ENCODE data around the gene MMP14.
"Not testable (repeated sequence)": the region's sequence is repeated elsewhere in the genome, so short reads cannot be mapped to it uniquely, and the experiment has no call there.

Gene MMP14

DNA sequence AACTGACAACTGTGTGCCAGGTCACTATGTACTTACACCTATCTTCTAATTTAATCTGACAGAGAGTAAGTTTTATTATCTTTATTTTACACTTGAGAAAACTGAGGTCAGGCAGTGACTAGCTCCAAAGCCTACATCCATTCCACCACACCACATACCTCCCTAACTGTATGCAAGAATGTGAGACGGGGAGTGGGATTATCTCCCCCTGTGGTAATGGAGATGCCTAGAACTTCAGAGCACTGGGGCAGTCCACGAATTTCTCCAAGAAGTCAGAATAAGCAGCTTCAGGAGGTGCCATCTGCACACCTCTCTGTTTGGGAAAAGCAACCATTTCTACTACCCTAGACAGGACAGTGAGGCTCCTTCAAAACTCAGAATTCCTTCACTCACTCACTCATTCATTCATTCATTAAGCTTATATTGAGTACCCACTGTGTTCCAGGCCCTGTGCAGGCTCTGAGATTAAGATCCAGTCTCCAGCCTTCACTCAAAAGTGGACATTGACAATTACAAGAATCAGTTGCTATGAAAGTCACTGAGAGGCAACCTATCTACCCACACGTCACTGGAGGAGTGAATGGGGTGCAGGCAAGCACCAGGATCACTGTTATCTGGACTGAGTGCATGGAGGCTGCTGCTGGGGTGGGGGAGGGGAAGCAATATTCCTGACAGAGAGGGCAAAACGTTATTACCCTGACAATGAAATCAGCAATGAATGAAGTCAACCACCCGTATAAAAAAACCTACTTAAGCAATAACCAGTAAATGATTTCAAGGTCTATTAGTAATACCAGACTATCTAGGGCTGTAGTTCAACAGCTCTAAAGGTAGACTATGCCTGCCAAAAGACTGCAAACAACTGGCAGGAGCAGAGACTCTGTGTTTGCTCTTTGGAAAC is 39.1 kb upstream of the MMP14 start:
- no peak overlapping the region; a peak in 1 of 20 replicates for H3K4me3 ChIP-seq
- H3K4me2 ChIP-seq = peak overlapping the region in 7 of 11 experiments; percentile 64 to 90 (median 86); a peak in 12 of 22 replicates
- peak overlapping the region in 5 of 11 experiments; percentile 26 to 80 (median 57); a peak in 4 of 22 replicates for H3K27ac ChIP-seq
- peaks cover 0 to 25% (median 0%) of the 10 kb centered on the region in 11 experiments; a peak in 2 of 22 replicates for H4K20me1 ChIP-seq
- peaks cover 0 to 59% (median 0%) of the 10 kb centered on the region in 11 experiments; a peak in 10 of 22 replicates for H3K36me3 ChIP-seq
- H3K4me1 ChIP-seq = peaks cover 0 to 97% (median 47%) of the 10 kb centered on the region in 10 experiments; a peak in 15 of 20 replicates
- TF ChIP-seq Cebpa-rat (IDR thresholded peaks at IDR 0.05) = no peak
- H3K9me3 ChIP-seq (replicated peaks in 1 of 11) = peaks cover 0 to 21% (median 8%) of the 10 kb centered on the region in 11 experiments; a peak in 15 of 22 replicates
- H3K9ac ChIP-seq = no peak overlapping the region
- no peaks in the 10 kb centered on the region for H3K27me3 ChIP-seq

DNA sequence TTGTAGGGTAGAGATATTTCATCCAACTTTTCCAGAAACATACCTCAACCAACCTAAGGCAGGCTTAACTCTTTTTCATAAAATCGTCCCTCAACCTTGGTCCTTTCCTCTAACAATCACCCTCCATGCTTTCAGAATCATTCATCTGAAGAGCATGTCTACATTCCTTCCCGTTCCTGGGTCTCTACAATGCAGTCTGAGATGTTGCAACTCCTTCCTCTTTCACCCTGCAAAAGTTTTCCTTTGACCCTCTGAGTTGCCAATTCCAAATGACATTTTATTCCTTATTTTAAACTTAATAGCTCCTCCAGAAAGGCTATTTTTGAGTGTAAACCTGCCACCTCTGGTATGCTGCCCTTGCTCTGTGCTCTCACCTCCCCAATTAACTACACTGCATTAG is 37.9 kb upstream of the MMP14 start:
- Histone ChIP-seq H3K27me3 (no peaks in the 10 kb centered on the region), H3K27ac (peak overlapping the region in 7 of 11 experiments; percentile 33 to 80 (median 57); a peak in 14 of 22 replicates), H3K4me3 (peak overlapping the region in 3 of 10 experiments; percentile 6 to 39 (median 27); a peak in 2 of 20 replicates), H4K20me1 (peaks cover 0 to 29% (median 0%) of the 10 kb centered on the region in 11 experiments; a peak in 5 of 22 replicates), H3K9ac (peak overlapping the region in 4 of 11 experiments; percentile 22 to 45 (median 32); a peak in 6 of 22 replicates), H3K9me3 (replicated peaks in 1 of 11) (peaks cover 0 to 20% (median 8%) of the 10 kb centered on the region in 11 experiments; a peak in 15 of 22 replicates), H3K4me1 (peaks cover 0 to 98% (median 59%) of the 10 kb centered on the region in 10 experiments; a peak in 18 of 20 replicates), H3K4me2 (peak overlapping the region in 9 of 11 experiments; percentile 31 to 90 (median 84); a peak in 16 of 22 replicates), H3K36me3 (peaks cover 0 to 66% (median 0%) of the 10 kb centered on the region in 11 experiments; a peak in 10 of 22 replicates)
- peak in 7 of 11 experiments; percentile 34 to 81 (median 74); a peak in 8 of 22 replicates for TF ChIP-seq Cebpa-rat (IDR thresholded peaks at IDR 0.05)

DNA sequence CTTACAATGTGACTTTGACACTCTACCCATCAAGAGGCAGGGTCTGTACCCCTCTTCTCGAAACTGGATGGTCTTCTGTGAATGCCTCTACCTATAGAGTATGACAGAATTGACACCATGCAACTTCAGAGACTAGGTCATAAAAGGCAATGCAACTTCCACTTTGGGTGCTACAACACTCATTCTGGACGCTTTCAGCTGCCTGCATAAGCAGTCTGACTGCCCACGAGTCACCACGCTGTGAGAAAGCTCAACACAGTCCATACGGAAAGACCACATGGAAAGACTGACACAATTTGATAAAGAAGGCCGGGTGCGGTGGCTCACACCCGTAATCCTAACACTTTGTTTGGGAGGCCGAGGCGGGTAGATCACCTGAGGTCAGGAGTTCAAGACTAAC is 36.0 kb upstream of the MMP14 start:
- Histone ChIP-seq H3K4me2 (peak overlapping the region in 7 of 11 experiments; percentile 23 to 88 (median 84); a peak in 12 of 22 replicates), H3K4me1 (peaks cover 0 to 99% (median 60%) of the 10 kb centered on the region in 10 experiments; a peak in 18 of 20 replicates), H3K9me3 (replicated peaks in 1 of 11) (peaks cover 0 to 12% (median 8%) of the 10 kb centered on the region in 11 experiments; a peak in 15 of 22 replicates), H4K20me1 (peaks cover 0 to 38% (median 0%) of the 10 kb centered on the region in 11 experiments; a peak in 5 of 22 replicates), H3K9ac (no peak overlapping the region), H3K27me3 (no peaks in the 10 kb centered on the region), H3K36me3 (peaks cover 0 to 63% (median 0%) of the 10 kb centered on the region in 11 experiments; a peak in 10 of 22 replicates), H3K27ac (peak overlapping the region in 3 of 11 experiments; percentile 25 to 48 (median 37); a peak in 5 of 22 replicates), H3K4me3 (no peak overlapping the region)
- no peak for TF ChIP-seq Cebpa-rat (IDR thresholded peaks at IDR 0.05)

DNA sequence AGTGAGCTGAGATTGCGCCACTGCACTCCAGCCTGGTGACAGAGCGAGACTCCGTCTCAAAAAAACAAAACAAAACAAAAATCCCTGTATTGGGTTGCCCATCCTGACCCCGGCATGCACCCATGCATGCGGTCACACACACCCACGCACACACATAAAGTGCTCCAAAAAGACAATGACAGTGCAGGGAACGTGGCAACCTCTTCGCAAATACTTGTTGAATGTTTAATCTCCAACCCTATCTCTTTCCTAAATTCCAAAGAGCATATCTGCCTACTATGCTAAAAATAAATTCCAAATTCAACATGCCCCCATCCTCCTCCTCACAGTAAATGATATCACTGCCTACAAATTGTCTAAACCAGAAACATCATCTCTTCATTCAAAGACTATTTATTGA is 34.7 kb upstream of the MMP14 start:
- H3K27ac ChIP-seq = no peak overlapping the region
- peaks cover 0 to under 1% (median 0%) of the 10 kb centered on the region in 11 experiments; a peak in 1 of 22 replicates for H3K9me3 ChIP-seq (replicated peaks in 1 of 11)
- no peak for TF ChIP-seq Cebpa-rat (IDR thresholded peaks at IDR 0.05)
- peak overlapping the region in 5 of 11 experiments; percentile 62 to 88 (median 86); a peak in 10 of 22 replicates for H3K4me2 ChIP-seq
- H3K27me3 ChIP-seq = no peaks in the 10 kb centered on the region
- H3K4me1 ChIP-seq = peaks cover 0 to 90% (median 58%) of the 10 kb centered on the region in 10 experiments; a peak in 18 of 20 replicates
- peaks cover 0 to 63% (median 0%) of the 10 kb centered on the region in 11 experiments; a peak in 7 of 22 replicates for H3K36me3 ChIP-seq
- H3K9ac ChIP-seq = no peak overlapping the region
- peaks cover 0 to 49% (median 0%) of the 10 kb centered on the region in 11 experiments; a peak in 5 of 22 replicates for H4K20me1 ChIP-seq
- no peak overlapping the region for H3K4me3 ChIP-seq

DNA sequence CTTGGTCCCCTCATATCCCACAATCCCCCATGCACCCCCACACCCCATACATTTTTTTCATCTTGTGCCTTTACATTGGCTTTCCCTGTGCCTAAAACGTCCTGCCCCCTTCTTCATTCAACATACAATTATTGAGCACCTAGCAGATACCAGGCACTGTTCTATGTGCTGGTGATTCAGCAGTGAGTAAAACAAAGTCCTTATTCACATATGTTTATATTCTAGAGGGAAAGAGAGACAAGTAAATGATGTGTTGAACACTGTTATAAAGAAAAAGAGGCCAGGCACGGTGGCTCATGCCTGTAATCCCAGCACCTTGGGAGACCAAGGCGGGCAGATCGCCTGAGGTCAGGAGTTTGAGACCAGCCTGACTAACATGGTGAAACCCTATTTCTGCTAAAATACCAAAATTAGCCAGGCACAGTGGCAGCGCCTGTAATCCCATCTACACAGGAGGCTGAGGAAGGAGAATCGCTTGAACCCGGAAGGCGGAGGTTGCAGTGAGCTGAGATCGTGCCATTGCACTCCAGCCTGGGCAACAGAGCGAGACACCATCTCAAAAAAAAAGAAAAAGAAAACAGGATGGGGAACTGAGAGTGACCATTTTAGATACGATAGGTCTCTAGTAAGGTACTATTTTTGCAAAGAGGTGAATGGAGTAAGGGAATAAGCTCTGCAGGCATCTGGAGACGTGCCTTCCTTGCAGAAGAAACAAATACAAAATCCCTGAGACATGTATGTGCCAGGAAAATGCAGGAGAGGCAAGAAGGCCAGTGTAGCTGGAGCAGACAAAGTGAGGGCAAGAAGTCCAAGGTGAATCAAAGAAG is 33.3 kb upstream of the MMP14 start:
- Histone ChIP-seq H3K27ac (peak overlapping the region in 1 of 11 experiments; percentile 17; a peak in 2 of 22 replicates), H3K4me3 (no peak overlapping the region), H3K4me2 (peak overlapping the region; percentile 3 to 88 (median 52); a peak in 17 of 22 replicates), H3K4me1 (peaks cover 0 to 89% (median 48%) of the 10 kb centered on the region in 10 experiments; a peak in 18 of 20 replicates), H3K27me3 (no peaks in the 10 kb centered on the region), H3K36me3 (peaks cover 0 to 64% (median 0%) of the 10 kb centered on the region in 11 experiments; a peak in 7 of 22 replicates), H4K20me1 (peaks cover 0 to 62% (median 0%) of the 10 kb centered on the region in 11 experiments; a peak in 5 of 22 replicates), H3K9ac (no peak overlapping the region), H3K9me3 (replicated peaks in 1 of 11) (no peaks in the 10 kb centered on the region)
- no peak for TF ChIP-seq Cebpa-rat (IDR thresholded peaks at IDR 0.05)

DNA sequence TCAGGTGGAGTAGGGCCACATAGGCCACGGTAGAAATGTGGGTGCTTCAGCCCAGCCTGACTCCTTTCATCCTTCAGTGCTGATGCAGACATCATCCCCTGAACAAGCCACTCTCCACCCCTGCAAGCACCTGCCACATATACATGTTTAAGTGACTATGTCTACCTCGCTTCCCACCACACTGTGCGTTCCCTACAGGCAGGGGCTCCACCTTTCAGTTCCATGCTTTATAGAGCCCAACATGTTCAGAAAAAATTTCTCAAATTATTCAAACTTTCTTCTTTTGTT is 32.8 kb upstream of the MMP14 start:
- H3K4me3 ChIP-seq = no peak overlapping the region

DNA sequence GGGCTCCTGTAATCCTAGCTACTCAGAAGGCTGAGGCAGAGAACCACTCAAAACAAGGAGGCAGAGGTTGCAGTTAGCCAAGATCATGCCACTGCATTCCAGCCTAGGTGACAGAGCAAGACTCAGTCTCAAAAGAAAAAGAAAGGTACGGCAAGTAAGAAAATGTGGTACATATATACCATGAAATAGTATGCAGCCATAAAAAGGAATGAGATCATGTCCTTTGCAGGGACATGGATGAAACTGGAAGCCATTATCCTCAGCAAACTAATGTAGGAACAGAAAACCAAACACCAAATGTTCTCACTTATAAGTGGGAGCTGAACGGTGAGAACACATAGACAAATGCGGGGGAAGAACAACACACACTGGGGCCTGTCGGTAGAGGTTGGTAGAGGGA is 31.1 kb upstream of the MMP14 start:
- Histone ChIP-seq H4K20me1 (peaks cover 0 to 80% (median 0%) of the 10 kb centered on the region in 11 experiments; a peak in 5 of 22 replicates), H3K4me1 (peaks cover 0 to 89% (median 33%) of the 10 kb centered on the region in 10 experiments; a peak in 17 of 20 replicates), H3K36me3 (peaks cover 0 to 86% (median 0%) of the 10 kb centered on the region in 11 experiments; a peak in 9 of 22 replicates), H3K4me2 (peak overlapping the region in 2 of 11 experiments; percentile 53 to 86; a peak in 2 of 22 replicates)
- not testable (repeated sequence) for H3K9me3 ChIP-seq (replicated peaks in 1 of 11); H3K27ac ChIP-seq; H3K27me3 ChIP-seq; H3K9ac ChIP-seq; H3K4me3 ChIP-seq

More for the DNA sequence above, 32.8 kb upstream of the MMP14 start:
- Histone ChIP-seq H3K9ac (no peak overlapping the region), H3K4me1 (peaks cover 0 to 89% (median 44%) of the 10 kb centered on the region in 10 experiments; a peak in 18 of 20 replicates), H3K27ac (no peak overlapping the region), H4K20me1 (peaks cover 0 to 67% (median 0%) of the 10 kb centered on the region in 11 experiments; a peak in 5 of 22 replicates), H3K9me3 (replicated peaks in 1 of 11) (no peaks in the 10 kb centered on the region), H3K36me3 (peaks cover 0 to 70% (median 0%) of the 10 kb centered on the region in 11 experiments; a peak in 7 of 22 replicates), H3K4me2 (peak overlapping the region in 10 of 11 experiments; percentile 3 to 88 (median 57); a peak in 15 of 22 replicates), H3K27me3 (no peaks in the 10 kb centered on the region)
- no peak for TF ChIP-seq Cebpa-rat (IDR thresholded peaks at IDR 0.05)
